T47D (cell line): ENCODE measurements around the gene ADAMTS14.

ENCODE experiments used
- DNase-seq, 2 experiments: peaks; one replicate each; pipeline versions ENCODE4 v3.0.0 to v3.0.0-alpha.2; 2011 to 2012; ENCODE audit warnings: low read depth in 1 of 2, low spot score in 1 of 2
- JUND ChIP-seq: IDR thresholded peaks from 2 replicates; pipeline ENCODE4 v1.6.1; 2012; ENCODE audit warnings: low read depth
- in situ Hi-C: cut with HindIII; loops from 2 replicates; pipeline ENCODE4 v1.10.0; 2016; ENCODE audit warnings: low sequenced_read_pairs, low pct_unique_long_range_greater_than_20kb

ADAMTS14 gene

DNA sequence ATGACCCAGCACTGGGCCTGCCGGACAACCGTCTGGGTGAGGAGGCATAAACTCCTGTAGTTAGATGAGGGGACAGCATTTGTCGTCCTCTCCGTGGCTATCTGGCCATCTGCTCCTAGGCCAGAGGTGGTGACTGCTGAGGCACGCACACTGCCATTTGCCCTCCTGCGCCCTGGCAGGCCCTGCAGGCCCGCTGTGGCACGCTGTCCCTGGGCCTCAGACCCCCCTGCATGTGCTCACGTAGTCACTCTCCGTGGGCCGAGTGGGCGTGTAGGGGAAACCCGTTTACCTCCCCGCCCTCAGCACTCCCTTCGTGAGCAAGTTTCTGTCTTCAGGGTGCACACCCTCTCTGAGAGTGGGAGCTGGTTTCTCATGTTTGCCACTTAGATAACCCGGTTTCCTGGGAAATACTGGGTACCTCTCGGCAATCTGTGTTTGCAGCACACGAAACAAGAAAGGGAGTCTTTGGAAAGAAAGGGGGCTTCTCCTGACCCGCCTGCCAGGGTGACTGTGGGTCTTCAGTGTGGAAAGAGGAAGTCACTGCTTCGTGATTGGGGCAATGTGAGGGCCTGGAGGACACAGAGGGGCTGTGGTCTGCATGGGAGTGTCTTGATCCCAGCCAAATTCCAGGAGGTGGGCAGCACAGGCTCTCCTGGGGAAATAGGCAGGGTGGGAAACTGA is 10.8 kb downstream of the ADAMTS14 start:
- DNase-seq = no peak

DNA sequence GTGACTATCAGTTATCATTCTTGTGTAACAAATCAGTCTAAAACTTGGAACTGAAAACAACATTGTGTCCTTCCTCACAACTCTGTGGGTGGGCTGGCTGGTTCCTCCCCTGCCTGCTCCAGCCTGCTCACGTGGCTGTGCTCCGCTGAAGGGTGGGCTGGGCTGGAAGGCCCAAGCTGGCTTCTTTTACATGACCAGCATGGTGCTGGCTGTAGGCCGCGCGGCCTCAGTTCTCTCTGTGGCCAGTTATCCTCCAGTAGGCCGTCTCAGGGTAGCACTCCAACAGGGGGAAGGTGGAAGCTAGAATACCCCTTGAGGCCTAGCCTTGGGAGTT is 11.3 kb downstream of the ADAMTS14 start:
- TF ChIP-seq JUND = no peak
- in situ Hi-C loops = no loop called here
- no peak for DNase-seq

More for the DNA sequence above, 10.8 kb downstream of the ADAMTS14 start:
- TF ChIP-seq JUND = no peak
- in situ Hi-C loops = no loop called here

DNA sequence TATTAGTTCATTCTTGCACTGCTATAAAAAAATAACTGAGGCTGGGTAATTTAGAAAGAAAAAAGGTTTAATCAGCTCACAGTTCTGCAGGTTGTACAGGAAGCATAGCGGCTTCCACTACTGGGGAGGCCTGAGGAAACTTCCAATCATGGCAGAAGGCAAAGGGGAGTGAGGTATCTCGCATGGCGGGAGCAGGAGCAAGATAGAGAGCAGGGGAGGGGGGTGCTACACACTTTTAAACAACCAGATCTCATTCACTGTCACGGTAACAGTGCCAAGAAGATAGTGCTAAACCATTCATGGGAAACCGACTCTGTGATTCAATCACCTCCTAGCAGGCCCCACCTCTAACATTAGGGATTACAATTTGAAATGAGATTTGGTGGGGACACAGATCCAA is 11.6 kb downstream of the ADAMTS14 start:
- TF ChIP-seq JUND = no peak
- DNase-seq = no peak
- in situ Hi-C loops = no loop called here

DNA sequence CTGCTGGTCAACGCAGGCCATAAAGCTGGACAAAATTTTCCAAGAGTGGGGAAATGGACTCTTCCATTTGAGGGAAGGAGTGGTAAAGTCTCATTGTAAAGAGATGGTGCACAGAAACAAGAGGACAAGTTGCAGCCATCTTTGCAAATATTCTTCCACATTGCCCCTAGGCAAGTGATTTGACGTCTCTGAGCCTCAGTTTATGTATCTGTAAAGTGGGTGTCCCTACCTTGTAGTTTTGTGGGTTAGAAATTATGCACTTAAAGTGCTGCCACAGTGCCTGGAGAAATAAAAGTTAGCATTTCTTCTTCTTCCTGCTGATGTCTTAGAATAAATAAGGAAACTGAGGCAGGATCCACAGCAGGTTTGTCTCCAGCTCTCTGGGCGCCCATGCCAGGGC is 12.1 kb downstream of the ADAMTS14 start:
- in situ Hi-C loops = no loop called here
- no peak for TF ChIP-seq JUND
- no peak for DNase-seq

DNA sequence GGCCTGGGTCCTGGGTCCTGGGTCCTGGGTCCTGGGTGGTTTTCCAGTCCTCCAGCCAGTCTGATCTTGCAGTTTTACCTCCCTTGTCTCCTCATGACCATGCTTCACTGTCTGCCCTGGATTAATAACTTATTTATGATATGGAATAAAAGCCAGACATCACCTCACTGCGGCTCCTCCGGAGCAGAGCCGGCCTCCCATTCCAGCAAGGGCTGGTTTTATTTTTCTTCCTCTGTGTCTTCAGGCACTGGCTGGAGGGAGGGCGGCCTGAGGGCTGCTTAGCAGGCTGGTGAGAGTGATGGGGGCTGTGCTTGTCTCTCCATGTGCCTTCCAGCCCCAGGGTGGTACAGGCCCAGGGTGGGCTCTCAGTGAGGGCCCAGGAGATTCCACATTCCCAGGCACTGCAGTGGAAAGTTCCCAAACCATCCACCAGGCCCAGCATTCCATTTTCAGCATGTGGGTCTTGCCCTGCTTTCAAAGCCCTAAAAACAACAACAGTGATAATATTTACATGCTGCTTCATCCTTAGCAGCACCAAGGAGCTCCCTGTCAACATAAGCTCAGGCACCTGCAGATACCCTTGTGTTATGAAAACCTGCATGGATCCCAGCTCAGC is 12.6 kb downstream of the ADAMTS14 start:
- no peak for TF ChIP-seq JUND
- in situ Hi-C loops = no loop called here
- no peak for DNase-seq

DNA sequence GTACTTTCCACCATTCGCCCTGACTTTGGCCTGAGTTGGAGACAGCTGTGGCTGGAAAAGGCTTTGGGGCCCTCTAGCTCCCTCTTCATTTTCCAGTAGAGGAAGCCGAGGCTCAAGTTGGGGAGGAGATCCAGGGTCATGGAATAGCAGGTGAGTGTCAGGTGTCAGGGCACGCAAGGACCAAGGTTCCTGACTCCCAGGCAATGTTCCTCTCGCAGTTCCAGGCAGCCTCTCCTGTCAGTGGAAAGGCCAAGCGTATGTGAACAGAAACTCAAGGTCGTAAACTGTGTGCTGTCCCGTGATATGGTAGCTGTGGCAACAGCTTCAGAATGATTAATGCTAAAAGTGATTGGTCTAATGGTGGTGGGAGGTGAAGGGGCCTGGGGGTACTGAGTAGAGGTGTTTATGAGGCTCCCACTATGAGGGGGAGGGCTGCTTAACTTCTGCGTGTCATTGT is 13.2 kb downstream of the ADAMTS14 start:
- no peak for DNase-seq
- in situ Hi-C loops = no loop called here
- no peak for TF ChIP-seq JUND

DNA sequence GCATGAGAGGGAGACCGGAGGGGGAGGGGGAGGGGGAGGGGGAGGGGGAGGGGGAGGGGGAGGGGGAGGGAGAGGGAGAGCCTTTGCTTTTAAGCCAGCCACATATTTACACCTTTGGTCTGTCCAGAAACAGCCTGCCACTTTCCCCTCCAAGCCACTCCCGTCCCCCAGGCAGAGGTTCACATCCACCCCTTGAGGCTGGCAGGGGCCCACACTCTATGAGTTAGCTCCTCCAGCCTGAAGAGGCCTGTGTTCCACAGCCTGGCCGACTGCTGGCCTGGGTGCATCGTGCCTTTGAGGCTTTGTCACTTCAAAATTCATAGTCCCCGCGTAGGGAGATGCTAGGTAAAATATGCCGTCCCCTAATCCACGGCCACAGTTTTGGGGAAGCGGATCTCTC is 16.5 kb downstream of the ADAMTS14 start:
- DNase-seq = no peak
- no peak for TF ChIP-seq JUND
- in situ Hi-C loops = no loop called here

DNA sequence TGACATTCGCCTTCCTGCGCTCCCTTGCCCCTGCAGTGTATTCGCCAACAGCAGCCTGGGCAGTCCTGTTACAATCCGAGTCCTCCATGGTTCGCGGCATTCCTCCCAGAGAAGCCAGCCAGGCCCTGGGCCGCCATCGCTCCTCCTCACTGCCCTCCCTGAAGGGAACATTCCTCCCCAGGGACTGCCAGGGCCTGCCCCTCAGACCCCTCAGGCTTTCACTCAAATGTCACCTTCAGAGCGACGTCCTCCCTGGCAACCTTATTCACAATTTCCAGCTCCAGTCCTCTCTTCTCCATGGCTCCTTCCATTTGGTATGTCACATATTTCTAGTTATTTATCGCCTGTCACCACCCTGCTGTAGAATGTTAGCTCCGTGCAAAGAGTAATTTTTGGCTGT is 17.4 kb downstream of the ADAMTS14 start:
- no peak for DNase-seq
- no peak for TF ChIP-seq JUND
- in situ Hi-C loops = no loop called here

DNA sequence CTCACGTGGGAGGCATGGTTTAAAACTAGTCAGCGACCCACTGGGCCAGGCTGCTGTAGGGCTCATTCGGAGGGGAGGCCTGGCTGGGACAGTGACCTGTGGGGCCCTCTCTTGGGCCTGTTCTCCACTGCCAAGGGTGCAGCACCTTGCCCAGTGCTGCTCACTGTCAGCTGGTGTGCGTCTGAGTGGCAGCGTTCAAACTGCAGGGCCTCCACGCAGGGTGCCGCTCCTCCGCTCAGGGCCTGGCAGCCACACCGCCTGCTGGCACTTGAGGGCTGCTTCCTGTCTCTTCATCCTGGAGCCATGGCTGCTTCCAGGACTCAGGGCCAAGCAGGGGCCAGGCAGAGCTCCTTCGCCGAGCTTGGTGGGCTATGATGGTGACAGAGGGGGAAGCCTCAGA is 18.3 kb downstream of the ADAMTS14 start:
- DNase-seq = no peak
- no peak for TF ChIP-seq JUND
- in situ Hi-C loops = no loop called here

DNA sequence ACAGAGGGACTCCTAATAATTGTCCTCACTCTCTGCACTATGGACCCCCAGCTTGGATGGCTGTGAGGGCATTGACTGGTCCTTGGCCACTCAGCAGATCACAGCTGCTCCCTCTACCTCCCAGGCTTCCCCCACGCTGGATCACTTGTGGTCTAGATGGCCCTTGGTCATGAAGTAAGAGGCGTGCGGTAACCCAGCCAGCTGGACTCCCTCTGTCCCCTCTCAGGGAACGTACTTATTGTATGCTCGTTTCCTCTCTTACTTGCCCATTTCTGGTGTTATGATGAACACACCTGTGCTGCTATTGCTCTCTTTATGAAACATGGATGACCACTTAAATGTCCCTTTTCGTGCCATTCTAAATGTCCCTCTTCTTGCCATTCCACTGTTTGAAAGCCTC is 19.3 kb downstream of the ADAMTS14 start:
- TF ChIP-seq JUND = no peak
- DNase-seq = no peak
- in situ Hi-C loops = no loop called here

DNA sequence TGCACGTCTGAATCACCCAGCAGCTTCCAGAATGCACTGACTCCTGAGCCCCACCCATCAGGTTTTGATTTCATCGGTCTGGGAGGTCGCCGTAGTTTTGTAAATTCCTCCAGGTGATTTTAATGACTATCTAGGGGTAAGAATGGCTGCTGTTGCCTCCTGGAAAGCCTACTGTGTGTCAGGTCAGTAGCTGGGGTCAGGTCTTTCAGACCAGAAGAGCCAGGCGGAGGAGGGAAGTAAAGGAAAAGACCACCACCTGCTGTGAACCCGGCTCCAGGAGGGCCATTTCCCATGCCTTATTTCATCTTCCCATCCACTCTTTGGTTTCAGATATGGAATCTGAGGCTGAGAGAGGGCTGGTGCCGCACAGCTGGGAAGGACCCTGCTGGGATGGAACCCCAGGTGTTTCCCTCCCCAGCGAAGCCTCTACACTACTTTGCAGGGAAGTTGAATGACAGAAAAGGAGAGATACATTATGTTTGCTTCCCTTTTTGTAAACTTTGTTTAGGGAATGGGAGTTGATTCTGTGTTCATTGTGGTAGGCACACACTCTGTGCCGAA is 19.8 kb downstream of the ADAMTS14 start:
- TF ChIP-seq JUND = no peak
- in situ Hi-C loops = no loop called here
- DNase-seq = no peak

DNA sequence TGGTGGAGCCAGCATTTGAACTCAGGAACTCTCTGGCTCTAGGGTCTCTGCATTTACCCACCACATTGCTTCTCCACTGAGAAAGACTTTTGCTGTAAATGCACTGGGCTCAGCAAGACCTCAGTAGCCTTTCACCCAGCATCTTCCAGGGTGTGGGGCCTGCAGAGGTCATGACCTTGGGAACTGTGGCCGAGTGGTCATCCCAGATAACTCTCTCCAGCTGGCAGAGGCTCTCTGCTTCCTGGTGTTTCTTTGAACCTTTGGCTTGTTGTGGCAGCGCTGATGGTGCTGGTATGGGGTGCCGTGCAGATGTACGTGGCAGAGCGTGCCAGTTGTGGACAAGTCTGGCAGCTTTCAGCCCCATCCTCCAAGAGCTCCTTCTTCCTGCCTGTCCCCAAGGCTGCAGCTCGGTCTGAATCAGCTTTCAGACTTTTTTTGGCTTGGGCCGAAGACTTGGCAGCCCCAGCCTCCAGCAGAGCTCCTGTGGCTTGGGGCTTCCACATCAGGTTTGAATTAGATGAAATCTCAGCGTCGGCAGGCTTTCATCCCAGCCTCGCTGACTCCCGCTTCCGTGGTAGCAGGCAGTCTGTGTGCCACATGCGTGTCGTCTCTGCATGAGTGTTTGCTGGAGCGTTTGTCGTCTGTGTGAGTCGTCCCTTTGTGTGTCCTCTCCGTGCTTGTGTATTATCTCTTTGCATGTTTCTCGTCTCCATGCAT is 21.5 kb downstream of the ADAMTS14 start:
- in situ Hi-C loops = no loop called here
- TF ChIP-seq JUND = no peak
- no peak for DNase-seq
